GM19239 (cell line): Measurements from ENCODE around the gene DHRS3.

Experiments used
- DNase-seq: peaks from one replicate; pipeline ENCODE4 v3.0.0; 2011; ENCODE audit warnings: low spot score; ENCODE audit not compliant: insufficient read length
- FAIRE-seq: peaks from 2 replicates; lab custom pipeline; 2011; peaks lifted over from hg19 to GRCh38; lab: Jason Lieb, UNC

DHRS3 gene

DNA sequence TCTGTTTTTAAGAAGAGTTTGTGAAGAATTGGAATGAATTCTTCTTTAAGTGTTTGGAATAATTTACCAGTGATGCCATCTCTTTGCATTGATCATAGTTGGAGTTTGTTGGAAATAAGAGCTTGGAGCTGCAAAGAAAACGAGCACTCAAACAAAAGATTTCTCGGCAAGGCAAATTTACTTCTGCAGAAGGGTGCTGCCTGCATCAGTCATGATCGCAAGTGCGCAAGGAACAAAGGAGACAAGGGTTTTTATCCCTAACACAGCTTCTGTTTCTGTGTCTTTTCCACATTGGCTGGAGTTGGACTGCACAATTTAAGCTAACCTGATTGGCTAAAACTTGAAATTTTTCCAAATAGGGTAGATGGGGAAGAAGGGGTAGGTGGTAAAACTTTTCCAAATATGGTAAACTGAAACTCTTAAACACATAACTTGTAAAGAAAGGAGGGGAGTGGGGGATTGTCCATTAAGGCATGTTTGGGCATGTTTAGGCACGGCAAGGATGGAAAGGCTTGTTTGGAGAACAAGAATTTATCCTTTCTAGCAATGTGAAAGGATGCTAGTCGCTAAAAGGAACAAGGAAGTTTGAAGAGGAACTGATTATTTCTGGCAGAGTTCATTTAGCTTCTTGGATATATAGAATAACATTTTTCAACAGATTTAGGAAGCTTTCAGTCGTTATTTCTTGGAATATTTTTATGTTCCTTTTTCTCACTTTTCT is 22.4 kb upstream of the DHRS3 start:
- DNase-seq (no peak), FAIRE-seq (no peak)

DNA sequence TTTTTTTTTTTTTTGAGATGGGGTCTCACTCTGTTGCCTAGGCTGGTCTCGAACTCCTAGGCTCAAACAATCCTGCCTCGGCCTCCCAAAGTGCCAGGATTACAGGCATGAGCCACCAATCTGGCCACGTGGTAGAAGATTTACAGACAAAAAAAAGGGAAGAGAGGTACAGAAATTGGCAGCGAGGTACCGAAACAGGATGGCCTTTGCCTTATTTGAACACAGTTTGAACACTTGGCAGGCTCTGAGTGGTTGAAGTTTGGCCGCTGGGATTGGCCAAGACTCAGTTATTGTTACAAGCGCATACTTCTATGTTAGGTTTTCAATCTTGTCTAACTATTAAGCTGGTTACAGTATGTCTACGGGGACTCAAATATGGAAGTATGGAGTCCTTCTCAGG is 19.7 kb upstream of the DHRS3 start:
- FAIRE-seq (no peak), DNase-seq (no peak)

DNA sequence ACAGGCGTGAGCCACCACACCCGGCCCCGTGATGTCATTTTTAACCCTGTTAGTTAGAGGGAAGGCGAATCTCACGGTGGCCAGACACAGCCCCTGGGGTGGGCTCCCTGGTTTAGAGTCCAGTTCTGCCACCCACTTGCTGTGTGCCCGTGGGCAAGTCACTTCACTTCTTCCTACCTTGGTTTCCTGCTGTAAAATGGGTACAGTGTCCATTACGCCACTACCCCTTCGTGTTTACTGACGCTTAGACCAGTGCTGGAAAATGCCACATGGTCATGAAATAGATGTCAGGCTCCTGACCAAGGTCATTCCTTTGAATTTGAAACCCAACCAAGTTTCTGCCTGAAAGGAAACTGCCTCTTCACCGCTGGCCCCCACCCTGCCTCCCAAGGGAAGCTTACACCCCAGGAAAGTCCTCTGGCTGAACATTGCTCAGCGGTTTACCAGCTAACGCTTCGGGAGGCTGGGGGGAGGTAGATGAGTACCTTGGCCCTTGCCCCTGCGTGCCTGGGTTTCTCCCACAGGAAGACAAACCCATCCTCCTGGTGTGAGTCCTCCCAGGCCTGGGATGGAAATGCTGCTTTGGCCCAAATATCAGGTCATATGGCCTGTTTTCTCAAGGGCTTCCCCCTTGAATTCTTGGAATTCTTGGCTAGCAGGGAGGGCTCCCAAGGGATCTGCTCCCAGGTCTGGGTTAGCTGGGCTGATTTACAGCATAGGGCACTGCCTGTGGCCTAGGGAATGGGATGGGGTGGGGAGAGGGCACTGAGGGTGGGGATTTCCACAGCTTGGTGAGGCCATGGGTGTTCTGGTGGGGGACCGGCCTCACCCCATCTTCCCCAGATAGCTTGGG is 18.3 kb upstream of the DHRS3 start:
- FAIRE-seq: no peak
- DNase-seq: no peak

DNA sequence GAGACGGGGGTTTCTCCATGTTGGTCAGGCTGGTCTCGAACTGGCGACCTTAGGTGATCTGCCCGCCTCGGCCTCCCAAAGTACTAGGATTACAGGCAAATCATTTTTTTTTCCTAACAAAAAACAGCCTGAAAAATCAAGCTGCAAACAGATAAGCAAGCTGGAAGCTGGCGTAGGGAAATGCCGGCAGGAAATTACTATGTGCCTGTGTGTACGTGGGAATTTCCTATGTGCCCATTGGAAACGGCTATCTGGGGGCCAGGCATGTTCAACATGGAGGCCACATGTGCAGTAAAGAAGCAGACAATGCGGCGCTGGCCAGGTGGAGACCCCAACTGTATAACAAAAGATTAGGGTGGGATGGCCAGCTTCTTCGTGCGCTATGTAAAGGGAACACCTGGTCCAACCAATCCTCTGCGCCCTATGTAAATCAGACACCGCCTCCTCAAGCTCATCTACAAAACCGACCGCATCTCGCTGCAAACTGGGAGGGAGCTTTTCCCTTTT is 16.7 kb upstream of the DHRS3 start:
- FAIRE-seq (no peak), DNase-seq (no peak)

DNA sequence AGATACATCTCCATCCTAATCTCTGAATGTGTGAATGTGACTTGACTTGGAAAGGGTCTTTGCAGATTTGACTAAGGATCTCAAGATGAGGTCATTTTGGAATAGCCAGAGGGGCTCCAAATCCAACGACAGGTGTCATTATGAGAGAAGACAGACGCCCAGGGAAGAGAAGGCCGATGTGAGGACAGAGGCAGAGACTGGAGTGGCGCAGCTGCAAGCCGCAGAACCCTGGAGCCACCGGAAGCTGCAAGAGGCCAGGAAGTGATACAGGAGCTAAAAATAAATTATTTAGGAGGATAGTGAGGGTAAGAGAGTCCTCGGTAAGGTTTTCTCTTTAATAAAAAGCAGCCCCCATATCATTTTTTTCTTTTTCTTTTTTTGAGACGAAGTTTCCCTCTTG is 16.1 kb upstream of the DHRS3 start:
- DNase-seq (no peak), FAIRE-seq (no peak)

DNA sequence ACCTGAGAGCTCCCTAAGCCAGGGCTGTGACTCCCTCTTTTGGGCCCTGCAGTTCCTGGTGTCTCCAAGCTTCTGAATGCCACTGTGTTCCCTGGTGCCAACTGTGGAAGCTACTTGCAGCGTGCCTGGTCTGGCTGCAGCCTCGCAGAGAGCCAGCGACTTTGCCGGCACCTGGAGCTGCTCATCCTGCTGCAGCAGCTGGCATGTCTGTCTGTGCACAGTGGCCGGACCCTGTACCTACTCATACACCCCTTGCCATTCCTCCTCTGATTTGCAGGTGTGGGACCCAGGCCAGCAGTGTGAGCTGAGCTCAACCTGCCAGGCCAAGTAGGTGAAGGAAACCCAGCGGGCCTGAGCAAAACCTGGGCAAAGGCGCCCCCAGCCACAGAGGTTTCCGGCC is 13.6 kb upstream of the DHRS3 start:
- FAIRE-seq (no peak), DNase-seq (no peak)

DNA sequence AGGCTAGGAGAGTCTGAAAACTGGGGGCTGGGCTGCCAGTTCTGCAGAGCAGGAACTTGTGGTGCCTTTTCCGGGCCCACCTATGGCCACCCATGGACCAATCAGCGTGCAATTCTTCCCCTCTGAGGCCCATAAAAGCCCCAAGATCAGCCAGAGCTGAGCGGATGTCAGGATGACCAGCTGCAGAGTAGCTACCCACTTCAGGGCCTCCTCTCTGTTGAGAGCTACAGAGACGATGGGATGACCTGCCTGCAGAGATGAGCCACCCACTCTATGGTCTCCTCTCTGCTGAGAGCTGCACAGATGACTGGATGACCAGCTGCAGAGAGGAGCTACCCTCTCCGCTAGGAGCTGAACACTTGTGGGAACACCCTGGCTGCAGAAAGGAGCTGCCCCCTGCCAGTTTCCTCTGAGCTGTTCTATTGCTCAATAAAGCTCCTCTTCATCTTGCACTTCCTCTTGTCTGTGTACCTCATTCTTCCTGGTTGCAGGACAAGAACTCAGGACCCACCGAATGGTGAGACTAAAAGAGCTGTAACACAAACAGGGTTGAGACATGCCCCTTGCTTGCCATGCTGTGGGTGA is 13.0 kb upstream of the DHRS3 start:
- FAIRE-seq: no peak

DNA sequence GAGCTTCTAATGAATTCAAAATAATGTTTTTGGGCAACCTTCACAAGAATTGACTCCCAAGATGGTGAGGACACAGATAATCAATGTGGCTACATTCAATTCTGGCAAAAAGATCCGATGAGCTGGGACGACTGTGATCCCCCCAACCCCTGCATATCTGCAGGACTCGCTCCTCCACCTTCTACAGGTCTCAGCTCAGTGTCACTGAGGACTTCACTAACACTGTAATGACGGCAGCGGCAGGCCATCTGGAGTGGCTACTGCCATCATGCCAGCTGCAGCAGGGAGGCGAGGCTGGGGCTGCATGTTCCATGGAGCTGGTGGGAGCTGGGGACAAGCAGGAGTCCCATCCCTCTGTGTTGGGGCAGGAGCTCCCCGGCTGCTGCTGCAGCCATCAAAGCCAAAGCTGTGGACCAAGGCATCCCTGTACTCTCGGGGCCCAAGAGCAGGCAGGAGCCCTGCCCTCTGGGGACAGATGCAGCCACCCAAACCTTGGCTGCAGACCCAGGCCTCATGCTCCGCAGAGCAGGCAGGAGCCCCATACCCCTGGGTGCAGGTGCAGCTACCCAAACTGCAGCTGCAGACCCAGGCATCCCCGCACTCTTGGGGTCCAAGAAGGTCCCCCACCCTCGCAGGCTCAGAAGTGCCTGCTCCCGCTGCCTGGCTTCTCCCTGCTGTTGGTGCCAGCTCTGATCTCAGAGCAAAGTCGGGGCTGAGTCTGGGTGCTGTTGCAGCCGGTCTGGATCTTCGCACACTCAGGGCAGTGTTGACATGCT is 12.2 kb upstream of the DHRS3 start:
- no peak for FAIRE-seq

More for the DNA sequence above, 13.0 kb upstream of the DHRS3 start:
- DNase-seq: no peak

DNA sequence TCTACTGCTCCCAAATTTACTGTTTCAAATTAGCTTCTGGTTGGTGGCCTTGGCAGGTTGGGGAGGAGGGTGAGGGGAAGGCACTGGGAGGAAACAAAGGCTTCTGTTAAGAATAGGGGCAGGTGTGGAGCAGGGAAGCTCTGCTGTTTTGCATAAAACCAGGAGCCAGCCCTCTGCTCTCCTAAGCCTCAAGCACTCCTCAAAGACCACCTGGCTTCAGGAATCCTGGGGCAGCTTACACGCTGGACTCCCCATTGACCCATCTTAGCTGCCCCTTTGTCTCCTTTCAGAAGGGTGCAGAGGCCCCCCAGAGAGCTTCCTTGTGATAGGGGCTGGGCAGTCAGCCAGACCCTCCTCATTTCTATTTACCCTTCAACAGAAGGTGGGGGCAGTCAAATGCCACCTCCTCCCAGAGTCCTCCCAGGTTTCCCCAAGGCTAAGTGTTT is 11.5 kb upstream of the DHRS3 start:
- DNase-seq: no peak
- no peak for FAIRE-seq

More for the DNA sequence above, 12.2 kb upstream of the DHRS3 start:
- no peak for DNase-seq

DNA sequence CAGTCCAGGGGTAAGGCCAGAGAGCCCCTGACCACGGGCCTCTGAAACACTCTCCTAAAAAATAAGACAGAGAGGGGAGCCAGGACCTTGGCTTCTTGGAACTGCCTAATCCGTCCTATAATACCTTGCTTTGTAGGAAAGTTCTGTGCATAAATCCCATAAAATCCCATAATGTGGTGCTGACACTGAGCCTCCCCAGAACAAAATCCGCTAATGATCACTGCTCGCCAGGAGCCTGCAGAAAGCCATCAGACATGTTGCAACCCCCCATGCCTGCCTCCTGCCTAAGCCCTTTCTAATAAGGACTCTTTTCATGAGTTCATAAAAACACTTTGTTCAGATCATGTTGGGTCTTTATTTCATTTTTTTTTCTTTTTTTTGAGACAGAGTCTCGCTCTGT is 9.3 kb upstream of the DHRS3 start:
- FAIRE-seq: no peak

DNA sequence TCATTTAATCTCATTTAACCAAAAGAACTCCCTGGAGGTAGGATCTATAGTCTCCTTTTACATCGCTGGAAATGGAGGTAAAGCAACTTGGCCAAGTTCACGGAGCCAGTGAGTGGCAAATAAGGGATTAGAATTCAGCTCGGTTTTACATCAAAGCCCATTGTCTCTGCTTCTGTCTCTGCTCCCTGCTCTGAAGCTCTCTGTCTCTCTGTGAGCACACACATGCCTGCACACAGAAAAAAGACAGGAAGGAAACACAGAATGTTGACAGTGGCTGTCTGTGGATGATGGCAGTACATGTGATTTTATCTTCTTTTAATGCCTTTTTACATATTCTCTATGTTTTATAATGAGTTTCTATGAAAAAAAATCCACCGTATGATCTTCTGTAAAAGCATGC is 8.9 kb upstream of the DHRS3 start:
- DNase-seq (no peak), FAIRE-seq (no peak)

More for the DNA sequence above, 9.3 kb upstream of the DHRS3 start:
- DNase-seq: no peak

DNA sequence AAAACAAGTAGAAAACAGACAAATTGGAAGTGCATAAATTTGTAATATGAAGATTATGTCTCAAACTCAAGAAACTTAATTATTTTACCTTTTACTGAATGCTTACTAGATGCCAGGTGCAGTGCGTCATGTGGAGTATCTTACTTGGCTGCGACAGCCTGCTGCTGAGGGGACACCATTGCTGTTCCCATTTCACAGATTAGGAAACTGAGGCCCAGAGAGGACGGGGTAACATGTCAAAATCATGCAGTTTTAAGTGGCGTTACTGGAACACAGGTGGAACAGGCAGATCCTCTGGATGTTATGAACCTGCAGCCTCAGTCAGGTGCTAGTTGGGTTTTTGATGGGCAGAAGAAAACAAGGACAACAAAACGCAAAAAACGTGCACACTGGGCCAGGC is 7.3 kb upstream of the DHRS3 start:
- FAIRE-seq (no peak), DNase-seq (no peak)

DNA sequence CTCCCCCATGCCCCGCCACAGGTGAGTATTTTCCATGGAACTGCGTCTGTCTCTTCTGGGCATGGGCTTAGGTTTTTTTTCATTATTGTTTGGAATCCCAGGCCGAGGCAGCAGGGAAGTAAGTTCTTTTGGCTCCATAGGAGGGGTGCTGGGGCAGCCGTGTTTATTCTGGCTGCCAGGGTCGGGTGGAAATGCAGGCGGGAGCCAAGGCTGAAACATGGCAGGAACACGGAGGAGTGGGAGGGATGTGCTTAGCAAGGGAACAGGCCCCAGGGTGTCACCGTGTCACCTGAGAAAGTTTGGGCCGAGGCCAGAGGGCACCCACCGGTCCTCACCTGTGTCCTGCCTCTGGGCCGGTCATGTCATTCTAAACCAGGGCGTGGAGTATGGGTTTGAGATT is 4.5 kb upstream of the DHRS3 start:
- DNase-seq (no peak), FAIRE-seq (no peak)

DNA sequence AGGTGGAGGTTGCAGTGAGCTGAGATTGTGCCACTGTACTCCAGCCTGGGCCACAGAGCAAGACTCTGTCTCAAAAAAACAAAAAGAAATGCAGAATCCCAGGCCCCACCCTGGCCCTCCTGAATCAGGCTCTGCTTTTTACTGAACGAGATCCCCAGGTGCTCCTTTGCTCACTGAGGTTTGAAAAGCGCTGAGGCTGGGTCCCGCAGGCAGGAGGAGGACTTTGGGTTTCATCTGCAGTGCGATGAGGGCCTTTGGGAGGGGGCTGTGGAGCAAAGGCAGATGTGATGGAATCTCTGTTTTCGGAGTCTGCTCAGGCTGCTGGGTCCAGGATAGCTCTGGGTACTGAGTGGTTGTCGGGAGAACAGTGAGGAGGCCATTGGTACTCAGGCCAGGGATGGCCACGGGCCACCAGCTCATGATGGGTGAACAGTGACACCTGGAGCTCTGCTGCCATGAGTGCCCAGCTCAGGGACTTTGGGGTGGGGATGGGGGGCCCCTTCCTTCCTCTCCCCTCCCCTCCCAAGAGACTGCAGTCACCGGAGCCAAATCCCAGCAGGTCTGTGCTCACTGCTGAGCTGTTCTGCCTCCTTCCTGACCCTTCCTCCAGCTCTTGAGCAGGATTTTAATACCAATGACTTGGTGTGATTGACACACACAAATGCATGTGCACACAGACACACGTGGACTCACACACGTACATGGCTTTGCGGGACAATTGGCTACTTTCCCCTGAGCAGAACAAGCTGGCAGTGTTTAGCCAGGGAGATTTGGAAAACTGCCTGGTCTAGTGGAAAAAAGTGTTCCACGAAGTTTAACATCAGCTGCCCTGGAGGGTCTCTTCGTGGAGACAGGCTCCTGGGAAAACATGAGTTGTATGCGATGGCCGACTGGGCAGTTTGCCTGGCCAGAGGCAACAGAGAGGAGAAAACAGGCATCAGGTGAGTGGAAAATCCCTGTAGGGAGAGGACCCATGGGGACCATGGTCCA is 3.6 kb upstream of the DHRS3 start:
- FAIRE-seq: no peak
- no peak for DNase-seq

DNA sequence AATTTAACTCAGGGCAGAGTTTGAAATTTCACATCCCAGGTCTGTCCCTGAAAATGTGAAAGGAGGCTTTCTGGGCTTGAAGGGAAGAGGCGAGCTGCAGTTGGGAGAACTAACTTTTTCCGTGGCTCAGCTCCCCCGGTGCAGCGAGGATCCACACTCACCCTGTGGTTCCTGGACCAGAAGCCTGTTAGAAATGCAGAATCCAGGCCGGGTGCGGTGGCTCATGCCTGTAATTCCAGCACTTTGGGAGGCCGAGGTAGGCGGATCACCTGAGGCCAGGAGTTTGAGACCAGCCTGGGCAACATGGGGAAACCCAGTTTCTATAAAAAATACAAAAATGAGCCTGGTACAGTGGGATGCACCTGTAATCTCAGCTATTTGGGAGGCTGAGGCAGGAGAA is 2.9 kb upstream of the DHRS3 start:
- DNase-seq: no peak
- no peak for FAIRE-seq

DNA sequence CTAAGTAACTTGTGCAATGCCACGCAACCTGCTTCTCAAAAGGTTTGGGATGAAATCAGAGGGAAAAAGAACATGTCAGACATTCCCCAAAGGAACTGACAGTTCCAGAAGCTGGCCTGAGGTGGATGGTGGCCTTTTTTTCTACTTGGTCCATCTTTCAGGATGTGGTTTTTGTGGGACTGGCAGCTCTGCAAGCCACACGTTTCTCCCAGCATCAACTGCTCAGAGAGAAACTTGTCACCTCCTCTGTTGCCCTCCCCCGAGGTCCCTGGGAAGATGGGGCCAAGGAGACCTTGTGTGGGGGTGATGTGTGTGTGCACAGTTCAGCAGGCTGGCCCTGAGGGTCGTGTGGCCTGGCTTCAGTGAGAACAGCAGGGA is 2.5 kb upstream of the DHRS3 start:
- no peak for FAIRE-seq
- DNase-seq: no peak

DNA sequence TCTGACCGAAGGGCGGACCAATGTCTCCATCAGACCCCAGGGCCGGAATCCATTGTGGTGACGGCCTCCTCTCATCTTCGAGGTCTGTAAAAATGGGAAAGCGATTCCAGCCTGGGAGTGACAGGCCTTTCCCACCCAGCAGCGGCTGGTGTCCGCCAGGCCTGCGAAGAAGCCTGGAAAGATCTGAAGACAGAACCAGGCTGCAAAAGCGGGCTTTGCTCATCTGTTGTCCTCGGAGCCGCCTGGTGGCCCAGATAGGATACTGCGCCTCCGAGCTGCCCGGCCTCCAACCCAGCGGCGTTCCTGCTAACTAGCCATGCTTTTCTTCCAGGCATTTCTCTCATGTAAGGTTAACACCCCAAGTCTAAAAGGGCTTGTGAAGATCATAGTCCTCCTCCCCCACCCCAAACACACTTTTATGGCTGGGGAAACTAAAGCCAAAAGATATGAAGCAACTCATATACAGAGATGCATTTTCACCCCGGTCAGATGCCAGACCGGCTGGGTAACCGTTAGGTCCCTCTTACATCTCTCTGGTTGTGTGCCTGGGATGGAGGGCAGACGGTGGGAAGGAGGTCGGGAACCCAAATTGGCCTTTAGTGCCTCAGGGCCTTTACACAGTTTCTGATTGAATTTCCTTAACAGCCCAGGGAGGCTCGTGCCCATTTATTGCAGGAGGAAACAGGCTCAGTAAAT is 1.9 kb upstream of the DHRS3 start:
- peak; percentile 72 for DNase-seq
- FAIRE-seq: peak; percentile 72

DNA sequence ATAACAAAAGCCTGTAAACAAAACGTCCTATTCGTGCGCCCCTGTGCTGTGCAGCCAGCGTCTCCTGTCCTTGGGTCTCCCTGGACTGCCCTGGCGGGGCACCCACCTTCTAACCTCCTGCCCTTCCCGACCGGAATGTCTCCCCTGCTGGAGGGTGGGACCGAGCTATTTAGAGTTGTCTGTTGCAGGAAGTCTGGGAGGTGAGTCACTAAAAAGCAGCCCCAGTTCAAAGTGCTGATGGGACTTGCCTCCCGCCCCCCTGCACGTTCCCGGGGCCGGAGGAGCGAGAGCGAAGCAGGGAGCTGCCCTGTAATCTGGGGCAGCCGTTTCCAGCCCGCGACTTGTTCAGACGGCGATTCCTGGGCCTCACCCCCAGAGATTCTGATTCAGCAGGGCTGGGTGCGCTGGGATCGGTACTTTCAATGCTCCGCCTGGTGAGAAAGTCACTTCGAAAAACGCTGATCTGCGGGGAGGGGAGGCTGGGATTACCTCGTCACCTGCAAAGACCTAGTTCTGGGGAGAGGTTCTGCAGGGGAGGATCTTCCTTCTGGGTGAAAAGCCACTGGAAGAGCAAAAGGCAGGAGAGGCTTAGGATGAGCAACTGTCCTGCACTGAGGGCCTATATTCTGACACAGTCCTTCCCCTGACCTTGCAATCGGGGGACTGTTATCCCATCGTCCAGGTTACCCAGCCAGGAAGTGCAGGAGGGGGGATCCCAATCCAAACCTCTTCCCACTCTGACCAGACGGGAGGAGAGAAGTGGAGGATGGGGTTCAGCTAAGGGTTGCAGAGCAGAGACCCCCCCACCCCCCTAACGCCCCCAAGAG is 1.2 kb upstream of the DHRS3 start:
- DNase-seq (no peak), FAIRE-seq (no peak)
